Activated CD4-positive, alpha-beta T cell treated with anti-CD3 and anti-CD28 coated beads, Interleukin-2, amount 10 ng/mL, durations not matched to agents 24 days and 14 days (primary cell): ENCODE measurements around the gene PRSS57. TPM values are rescaled to one million over a fixed set of nuclear protein-coding genes. Genes with fewer than 3 reads are reported as not detected.
"Not testable (repeated sequence)": the region's sequence is repeated elsewhere in the genome, so short reads cannot be mapped to it uniquely, and the experiment has no call there.

Experiments
- DNase-seq: peaks from one replicate; pipeline ENCODE4 v3.0.0; 2022
- H3K27ac Mint-ChIP-seq: one replicate; pipeline ENCODE4 v1.8.0; 2022; ENCODE audit warnings: mild to moderate bottlenecking, mixed read lengths
- H3K27me3 Mint-ChIP-seq: one replicate; pipeline ENCODE4 v1.8.0; 2022; ENCODE audit warnings: mixed read lengths
- H3K36me3 Mint-ChIP-seq: one replicate; pipeline ENCODE4 v1.8.0; 2022; ENCODE audit warnings: low read depth, mild to moderate bottlenecking, mixed read lengths
- H3K4me1 Mint-ChIP-seq: one replicate; pipeline ENCODE4 v1.8.0; 2021; ENCODE audit warnings: mixed read lengths
- H3K4me3 Mint-ChIP-seq: one replicate; pipeline ENCODE4 v1.8.0; 2022; ENCODE audit warnings: mild to moderate bottlenecking, moderate library complexity, mixed read lengths
- H3K9me3 Mint-ChIP-seq: one replicate; pipeline ENCODE4 v1.8.0; 2021; ENCODE audit warnings: mixed read lengths
- intact Hi-C: fragments of 100-400 bp; cut with micrococcal nuclease; formaldehyde crosslinking; loops from one replicate; pipeline ENCODE4 v1.15.1; 2023
- total RNA-seq: library from RNA; stranded (reverse); gene quantifications from 2 replicates; pipeline ENCODE4 v1.2.3, GENCODE V29; 2022

Gene PRSS57
- total RNA-seq, 1 donor from 2014 or later: not detected

- DNase-seq: no peak
- H3K4me1 Mint-ChIP-seq: peaks cover 11% of the 10 kb centered on the region
- no peaks in the 10 kb centered on the region for H3K27me3 Mint-ChIP-seq
- H3K4me3 Mint-ChIP-seq: no peak overlapping the region
- no peak overlapping the region for H3K27ac Mint-ChIP-seq
- no peaks in the 10 kb centered on the region for H3K36me3 Mint-ChIP-seq
- intact Hi-C loops: loop anchor here (5.0 kb wide), 1 partner anchor 143 kb away; the partner anchor contains the start of gene HCN2
- H3K9me3 Mint-ChIP-seq: no peaks in the 10 kb centered on the region
Observed at GRCh38 chr19:729965-730668, 34.9 kb upstream of the PRSS57 start.

- DNase-seq, H3K9me3 Mint-ChIP-seq, H3K36me3 Mint-ChIP-seq, intact Hi-C loops, H3K27me3 Mint-ChIP-seq, H3K27ac Mint-ChIP-seq, H3K4me3 Mint-ChIP-seq: not testable (repeated sequence)
- peaks cover 11% of the 10 kb centered on the region for H3K4me1 Mint-ChIP-seq
Observed at GRCh38 chr19:729564-729963, 34.3 kb upstream of the PRSS57 start.

GRCh38 chr19:728011-728410 lies 32.8 kb upstream of the PRSS57 start:
- no peaks in the 10 kb centered on the region for H3K36me3 Mint-ChIP-seq
- intact Hi-C loops: no loop called here
- H3K4me1 Mint-ChIP-seq: peaks cover 3% of the 10 kb centered on the region
- H3K9me3 Mint-ChIP-seq: no peaks in the 10 kb centered on the region
- no peaks in the 10 kb centered on the region for H3K27me3 Mint-ChIP-seq
- no peak overlapping the region for H3K27ac Mint-ChIP-seq
- no peak overlapping the region for H3K4me3 Mint-ChIP-seq
- no peak for DNase-seq

- no peak overlapping the region for H3K4me3 Mint-ChIP-seq
- no peaks in the 10 kb centered on the region for H3K9me3 Mint-ChIP-seq
- H3K36me3 Mint-ChIP-seq: no peaks in the 10 kb centered on the region
- no peak for DNase-seq
- H3K4me1 Mint-ChIP-seq: no peaks in the 10 kb centered on the region
- no peak overlapping the region for H3K27ac Mint-ChIP-seq
- no peaks in the 10 kb centered on the region for H3K27me3 Mint-ChIP-seq
- intact Hi-C loops: no loop called here
Observed at GRCh38 chr19:726993-727956, 32.0 kb upstream of the PRSS57 start.

GRCh38 chr19:725461-726089 lies 30.3 kb upstream of the PRSS57 start:
- intact Hi-C loops: no loop called here
- no peak overlapping the region for H3K4me3 Mint-ChIP-seq
- peaks cover 3% of the 10 kb centered on the region for H3K27me3 Mint-ChIP-seq
- H3K36me3 Mint-ChIP-seq: no peaks in the 10 kb centered on the region
- no peak for DNase-seq
- H3K9me3 Mint-ChIP-seq: no peaks in the 10 kb centered on the region
- H3K4me1 Mint-ChIP-seq: no peaks in the 10 kb centered on the region
- no peak overlapping the region for H3K27ac Mint-ChIP-seq

- Mint-ChIP-seq H3K27me3 (peaks cover 3% of the 10 kb centered on the region), H3K9me3 (no peaks in the 10 kb centered on the region), H3K4me1 (no peaks in the 10 kb centered on the region), H3K36me3 (no peaks in the 10 kb centered on the region), H3K27ac (no peak overlapping the region), H3K4me3 (no peak overlapping the region)
- intact Hi-C loops: no loop called here
- DNase-seq: no peak
Observed at GRCh38 chr19:723714-724113, 28.5 kb upstream of the PRSS57 start.

GRCh38 chr19:723247-723646 lies 28.0 kb upstream of the PRSS57 start:
- Mint-ChIP-seq H3K36me3 (no peaks in the 10 kb centered on the region), H3K4me3 (no peak overlapping the region), H3K27ac (no peak overlapping the region), H3K4me1 (no peaks in the 10 kb centered on the region), H3K9me3 (no peaks in the 10 kb centered on the region), H3K27me3 (peaks cover 8% of the 10 kb centered on the region)
- intact Hi-C loops: no loop called here
- no peak for DNase-seq

- Mint-ChIP-seq H3K4me1 (no peaks in the 10 kb centered on the region), H3K9me3 (no peaks in the 10 kb centered on the region), H3K27me3 (peaks cover 11% of the 10 kb centered on the region), H3K4me3 (no peak overlapping the region), H3K27ac (no peak overlapping the region), H3K36me3 (no peaks in the 10 kb centered on the region)
- intact Hi-C loops: no loop called here
- DNase-seq: no peak
Observed at GRCh38 chr19:722553-723101, 27.4 kb upstream of the PRSS57 start.

- intact Hi-C loops: no loop called here
- Mint-ChIP-seq H3K4me1 (no peaks in the 10 kb centered on the region), H3K9me3 (peaks cover under 1% of the 10 kb centered on the region), H3K27me3 (peaks cover 11% of the 10 kb centered on the region), H3K36me3 (no peaks in the 10 kb centered on the region), H3K4me3 (no peak overlapping the region), H3K27ac (no peak overlapping the region)
- no peak for DNase-seq
Observed at GRCh38 chr19:720345-721160, 25.3 kb upstream of the PRSS57 start.

- peaks cover 11% of the 10 kb centered on the region for H3K27me3 Mint-ChIP-seq
- peaks cover 5% of the 10 kb centered on the region for H3K9me3 Mint-ChIP-seq
- H3K4me3 Mint-ChIP-seq: no peak overlapping the region
- H3K27ac Mint-ChIP-seq: no peak overlapping the region
- H3K4me1 Mint-ChIP-seq: no peaks in the 10 kb centered on the region
- intact Hi-C loops: no loop called here
- H3K36me3 Mint-ChIP-seq: no peaks in the 10 kb centered on the region
- DNase-seq: no peak
Observed at GRCh38 chr19:719636-720344, 24.5 kb upstream of the PRSS57 start.

GRCh38 chr19:718991-719512 lies 23.8 kb upstream of the PRSS57 start:
- intact Hi-C loops: no loop called here
- peaks cover 5% of the 10 kb centered on the region for H3K9me3 Mint-ChIP-seq
- no peak for DNase-seq
- H3K27ac Mint-ChIP-seq: no peak overlapping the region
- H3K4me3 Mint-ChIP-seq: no peak overlapping the region
- H3K36me3 Mint-ChIP-seq: no peaks in the 10 kb centered on the region
- H3K4me1 Mint-ChIP-seq: no peaks in the 10 kb centered on the region
- peaks cover 11% of the 10 kb centered on the region for H3K27me3 Mint-ChIP-seq

- peaks cover 11% of the 10 kb centered on the region for H3K27me3 Mint-ChIP-seq
- H3K27ac Mint-ChIP-seq: no peak overlapping the region
- no peaks in the 10 kb centered on the region for H3K36me3 Mint-ChIP-seq
- H3K4me3 Mint-ChIP-seq: no peak overlapping the region
- no peaks in the 10 kb centered on the region for H3K4me1 Mint-ChIP-seq
- DNase-seq: no peak
- intact Hi-C loops: no loop called here
- H3K9me3 Mint-ChIP-seq: peaks cover 5% of the 10 kb centered on the region
Observed at GRCh38 chr19:718251-718951, 23.1 kb upstream of the PRSS57 start.
